HAP-1 (cell line): ENCODE measurements around the gene TMEM164.

Experiments
- DNase-seq, 2 experiments: peaks; one replicate each; pipeline ENCODE4 v3.0.0-alpha.2; 2016 to 2020; ENCODE audit warnings: low spot score in 2 of 2
- H3K27me3 ChIP-seq: fragments of 250-450 bp; sonication (Bioruptor Pico); 2 replicates; pipeline ENCODE4 v1.5.1; 2020; ENCODE audit warnings: low read depth, mild to moderate bottlenecking, moderate library complexity
- H3K36me3 ChIP-seq: fragments of 250-450 bp; sonication (Bioruptor Pico); replicated peaks from 2 replicates; pipeline ENCODE4 v1.5.1; 2020; ENCODE audit warnings: mild to moderate bottlenecking
- H3K4me1 ChIP-seq: fragments of 250-450 bp; sonication (Bioruptor Pico); 2 replicates; pipeline ENCODE4 v1.5.1; 2020; ENCODE audit warnings: mild to moderate bottlenecking
- H3K4me3 ChIP-seq: fragments of 250-450 bp; sonication (Bioruptor Pico); 2 replicates; pipeline ENCODE4 v1.5.1; 2020; ENCODE audit warnings: mild to moderate bottlenecking, moderate library complexity
- H3K9me3 ChIP-seq: fragments of 250-450 bp; sonication (Bioruptor Pico); 2 replicates; pipeline ENCODE4 v1.5.1; 2020; ENCODE audit warnings: mild to moderate bottlenecking, moderate library complexity
- in situ Hi-C: fragments of 300-500 bp; cut with MboI; formaldehyde crosslinking; loops from 3 replicates; pipeline ENCODE4 v1.14.3; 2020; ENCODE audit warnings: low sequenced_read_pairs, inconsistent platforms, mixed read lengths

The TMEM164 gene

GRCh38 chrX:110125446-110126162, 122.7 kb downstream of the TMEM164 start:
- Histone ChIP-seq H3K36me3 (no peaks in the 10 kb centered on the region), H3K27me3 (no peaks in the 10 kb centered on the region), H3K4me1 (peaks cover 7% of the 10 kb centered on the region; the same call in 1 of the 2 replicates), H3K4me3 (no peak overlapping the region), H3K9me3 (no peaks in the 10 kb centered on the region)
- peak in 1 of 2 experiments; percentile 29 for DNase-seq
- in situ Hi-C loops = loop anchor here (25.0 kb wide), 1 partner anchor 413 kb away; no protein-coding TSS in a partner anchor

- Histone ChIP-seq H3K4me1 (no peaks in the 10 kb centered on the region), H3K9me3 (no peaks in the 10 kb centered on the region), H3K36me3 (no peaks in the 10 kb centered on the region), H3K4me3 (no peak overlapping the region), H3K27me3 (no peaks in the 10 kb centered on the region)
- no peak for DNase-seq
- in situ Hi-C loops = loop anchor here (25.0 kb wide), 1 partner anchor 419 kb away; no protein-coding TSS in a partner anchor
Observed at GRCh38 chrX:110131031-110131430, 128.1 kb downstream of the TMEM164 start.

GRCh38 chrX:110132450-110133114, 129.7 kb downstream of the TMEM164 start:
- H3K36me3 ChIP-seq = no peaks in the 10 kb centered on the region
- DNase-seq = no peak
- no peaks in the 10 kb centered on the region for H3K4me1 ChIP-seq
- H3K27me3 ChIP-seq = no peaks in the 10 kb centered on the region
- in situ Hi-C loops = loop anchor here (25.0 kb wide), 1 partner anchor 420 kb away; no protein-coding TSS in a partner anchor
- H3K9me3 ChIP-seq = no peaks in the 10 kb centered on the region
- H3K4me3 ChIP-seq = no peak overlapping the region

- in situ Hi-C loops = loop anchor here (25.0 kb wide), 1 partner anchor 422 kb away; no protein-coding TSS in a partner anchor
Observed at GRCh38 chrX:110133735-110134370, 130.9 kb downstream of the TMEM164 start.

GRCh38 chrX:110135618-110136017, 132.7 kb downstream of the TMEM164 start:
- Histone ChIP-seq H3K4me3 (no peak overlapping the region), H3K36me3 (no peaks in the 10 kb centered on the region), H3K27me3 (no peaks in the 10 kb centered on the region), H3K9me3 (no peaks in the 10 kb centered on the region), H3K4me1 (no peaks in the 10 kb centered on the region)
- DNase-seq = no peak
- in situ Hi-C loops = loop anchor here (25.0 kb wide), 1 partner anchor 423 kb away; no protein-coding TSS in a partner anchor

More at GRCh38 chrX:110133735-110134370, 130.9 kb downstream of the TMEM164 start:
- Histone ChIP-seq H3K4me3 (no peak overlapping the region), H3K36me3 (no peaks in the 10 kb centered on the region), H3K27me3 (no peaks in the 10 kb centered on the region), H3K4me1 (no peaks in the 10 kb centered on the region), H3K9me3 (no peaks in the 10 kb centered on the region)
- DNase-seq = no peak

- Histone ChIP-seq H3K9me3 (no peaks in the 10 kb centered on the region), H3K36me3 (no peaks in the 10 kb centered on the region), H3K27me3 (no peaks in the 10 kb centered on the region), H3K4me1 (no peaks in the 10 kb centered on the region), H3K4me3 (no peak overlapping the region)
- DNase-seq = no peak
- in situ Hi-C loops = loop anchor here (25.0 kb wide), 1 partner anchor 424 kb away; no protein-coding TSS in a partner anchor
Observed at GRCh38 chrX:110136136-110136535, 133.2 kb downstream of the TMEM164 start.

- H3K36me3 ChIP-seq = no peaks in the 10 kb centered on the region
- H3K4me3 ChIP-seq = no peak overlapping the region
- DNase-seq = no peak
- H3K27me3 ChIP-seq = no peaks in the 10 kb centered on the region
- in situ Hi-C loops = loop anchor here (25.0 kb wide), 1 partner anchor 426 kb away; no protein-coding TSS in a partner anchor
- no peaks in the 10 kb centered on the region for H3K4me1 ChIP-seq
- no peaks in the 10 kb centered on the region for H3K9me3 ChIP-seq
Observed at GRCh38 chrX:110138557-110138956, 135.6 kb downstream of the TMEM164 start.

GRCh38 chrX:110139172-110139571, 136.3 kb downstream of the TMEM164 start:
- H3K36me3 ChIP-seq = no peaks in the 10 kb centered on the region
- no peaks in the 10 kb centered on the region for H3K9me3 ChIP-seq
- H3K4me1 ChIP-seq = no peaks in the 10 kb centered on the region
- DNase-seq = no peak
- no peaks in the 10 kb centered on the region for H3K27me3 ChIP-seq
- no peak overlapping the region for H3K4me3 ChIP-seq
- in situ Hi-C loops = loop anchor here (25.0 kb wide), 1 partner anchor 427 kb away; no protein-coding TSS in a partner anchor

GRCh38 chrX:110142096-110142495, 139.2 kb downstream of the TMEM164 start:
- peaks cover 6% of the 10 kb centered on the region for H3K4me1 ChIP-seq
- no peaks in the 10 kb centered on the region for H3K36me3 ChIP-seq
- DNase-seq = no peak
- H3K27me3 ChIP-seq = no peaks in the 10 kb centered on the region
- H3K9me3 ChIP-seq = no peaks in the 10 kb centered on the region
- in situ Hi-C loops = loop anchor here (10.0 to 25.0 kb wide), 2 partner anchors 237 to 430 kb away; no protein-coding TSS in a partner anchor
- H3K4me3 ChIP-seq = no peak overlapping the region

- in situ Hi-C loops = loop anchor here (10.0 to 25.0 kb wide), 2 partner anchors 239 to 431 kb away; no protein-coding TSS in a partner anchor
- H3K4me3 ChIP-seq = no peak overlapping the region
- H3K36me3 ChIP-seq = no peaks in the 10 kb centered on the region
- H3K9me3 ChIP-seq = no peaks in the 10 kb centered on the region
- H3K4me1 ChIP-seq = peaks cover 6% of the 10 kb centered on the region
- H3K27me3 ChIP-seq = no peaks in the 10 kb centered on the region
- no peak for DNase-seq
Observed at GRCh38 chrX:110143454-110144210, 140.7 kb downstream of the TMEM164 start.

- no peaks in the 10 kb centered on the region for H3K9me3 ChIP-seq
- H3K4me3 ChIP-seq = no peak overlapping the region
- DNase-seq = peak in 1 of 2 experiments; percentile 56
- in situ Hi-C loops = loop anchor here (10.0 to 25.0 kb wide), 2 partner anchors 241 to 433 kb away; no protein-coding TSS in a partner anchor
- no peaks in the 10 kb centered on the region for H3K27me3 ChIP-seq
- peaks cover 6% of the 10 kb centered on the region for H3K4me1 ChIP-seq
- no peaks in the 10 kb centered on the region for H3K36me3 ChIP-seq
Observed at GRCh38 chrX:110145311-110145710, 142.4 kb downstream of the TMEM164 start.

GRCh38 chrX:110145854-110146253, 142.9 kb downstream of the TMEM164 start:
- DNase-seq = peak; percentile 53 to 72
- Histone ChIP-seq H3K4me3 (no peak overlapping the region), H3K36me3 (no peaks in the 10 kb centered on the region; the same call in 1 of the 2 replicates), H3K27me3 (no peaks in the 10 kb centered on the region), H3K4me1 (peaks cover 6% of the 10 kb centered on the region), H3K9me3 (no peaks in the 10 kb centered on the region)
- in situ Hi-C loops = loop anchor here (10.0 to 25.0 kb wide), 2 partner anchors 241 to 434 kb away; no protein-coding TSS in a partner anchor

- H3K27me3 ChIP-seq = no peaks in the 10 kb centered on the region
- DNase-seq = peak; percentile 36 to 68
- in situ Hi-C loops = loop anchor here (10.0 to 25.0 kb wide), 2 partner anchors 242 to 434 kb away; no protein-coding TSS in a partner anchor
- H3K9me3 ChIP-seq = no peaks in the 10 kb centered on the region
- H3K36me3 ChIP-seq = no peaks in the 10 kb centered on the region; the same call in 1 of the 2 replicates
- H3K4me3 ChIP-seq = no peak overlapping the region
- H3K4me1 ChIP-seq = peaks cover 6% of the 10 kb centered on the region
Observed at GRCh38 chrX:110146521-110146920, 143.6 kb downstream of the TMEM164 start.
